Uterus (tissue), 4 donors: ENCODE data around the gene CLDN24. TPM values are rescaled to one million over a fixed set of nuclear protein-coding genes. Genes with fewer than 3 reads are reported as not detected.

Experiments
- DNase-seq, 2 donors: peaks; one replicate each; pipeline ENCODE4 v3.0.0-alpha.2; 2019 to 2020
- H3K27ac ChIP-seq, 2 donors: fragments of 200-600 bp; sonication (generic); 1 replicate in 1 of 2; 2 replicates in 1 of 2; pipeline ENCODE4 v1.5.1; 2016 to 2018
- H3K27me3 ChIP-seq, 2 donors: fragments of 200-600 bp; sonication (generic); one replicate each; pipeline ENCODE4 v1.5.1; 2018 to 2019; ENCODE audit warnings: control low read depth in 1 of 2
- H3K36me3 ChIP-seq, 2 donors: fragments of 200-600 bp; sonication (generic); one replicate each; pipeline ENCODE4 v1.5.1; 2019; ENCODE audit warnings: control low read depth in 1 of 2
- H3K4me1 ChIP-seq, 2 donors: fragments of 200-600 bp; sonication (generic); one replicate each; pipeline ENCODE4 v1.5.1; 2018 to 2019; ENCODE audit warnings: control low read depth in 1 of 2
- H3K4me3 ChIP-seq, 2 donors: fragments of 200-600 bp; sonication (generic); 1 replicate in 1 of 2; 2 replicates in 1 of 2; pipeline ENCODE4 v1.5.1; 2018 to 2019; ENCODE audit warnings: mild to moderate bottlenecking in 1 of 2
- H3K9me3 ChIP-seq, 2 donors: fragments of 200-600 bp; sonication (generic); one replicate each; pipeline ENCODE4 v1.5.1; 2019; ENCODE audit warnings: control low read depth in 1 of 2
- POLR2A ChIP-seq, 2 donors: fragments of 450-650 bp; IDR thresholded peaks; one replicate each; pipeline ENCODE4 v1.6.1; 2016; ENCODE audit warnings: antibody characterized with exemption in 2 of 2, mild to moderate bottlenecking in 1 of 2, moderate library complexity in 1 of 2
- intact Hi-C: fragments of 100-400 bp; cut with DNase I; formaldehyde crosslinking; loops from one replicate; pipeline ENCODE4 v1.15.1; 2023; ENCODE audit warnings: low total_unique reads
- total RNA-seq, 4 donors: library from RNA; depleted of rRNA in 3 of 4; stranded (reverse); fragments of >200 nt in 3 of 4; gene quantifications; one replicate each; pipeline versions ENCODE4 v1.1.0 to v1.2.4, GENCODE V29; 2014 to 2023
- TF ChIP-seq, protein P1 (sequence below), 4 experiments: fragments of 200-600 bp in 2 of 4; fragments of 450-650 bp in 2 of 4; sonication (generic) in 2 of 4; IDR thresholded peaks; one replicate each; pipeline ENCODE4 v1.5.1; 2016 to 2019; ENCODE audit warnings: antibody characterized with exemption in 4 of 4, mild to moderate bottlenecking in 2 of 4, moderate library complexity in 1 of 4
- donor health status: DM: yes; HTN: yes; CAD: no.

Gene CLDN24
- total RNA-seq, 4 donors from 2014 or later: not detected

GRCh38 chr4:183276106-183276505 is 46.1 kb downstream of the CLDN24 start:
- TF ChIP-seq POLR2A (IDR thresholded peaks at IDR 0.05): no peak
- TF ChIP-seq, protein P1, sequence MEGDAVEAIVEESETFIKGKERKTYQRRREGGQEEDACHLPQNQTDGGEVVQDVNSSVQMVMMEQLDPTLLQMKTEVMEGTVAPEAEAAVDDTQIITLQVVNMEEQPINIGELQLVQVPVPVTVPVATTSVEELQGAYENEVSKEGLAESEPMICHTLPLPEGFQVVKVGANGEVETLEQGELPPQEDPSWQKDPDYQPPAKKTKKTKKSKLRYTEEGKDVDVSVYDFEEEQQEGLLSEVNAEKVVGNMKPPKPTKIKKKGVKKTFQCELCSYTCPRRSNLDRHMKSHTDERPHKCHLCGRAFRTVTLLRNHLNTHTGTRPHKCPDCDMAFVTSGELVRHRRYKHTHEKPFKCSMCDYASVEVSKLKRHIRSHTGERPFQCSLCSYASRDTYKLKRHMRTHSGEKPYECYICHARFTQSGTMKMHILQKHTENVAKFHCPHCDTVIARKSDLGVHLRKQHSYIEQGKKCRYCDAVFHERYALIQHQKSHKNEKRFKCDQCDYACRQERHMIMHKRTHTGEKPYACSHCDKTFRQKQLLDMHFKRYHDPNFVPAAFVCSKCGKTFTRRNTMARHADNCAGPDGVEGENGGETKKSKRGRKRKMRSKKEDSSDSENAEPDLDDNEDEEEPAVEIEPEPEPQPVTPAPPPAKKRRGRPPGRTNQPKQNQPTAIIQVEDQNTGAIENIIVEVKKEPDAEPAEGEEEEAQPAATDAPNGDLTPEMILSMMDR (IDR thresholded peaks at IDR 0.05): no peak
- no peak for DNase-seq
- H3K36me3 ChIP-seq: no peaks in the 10 kb centered on the region
- H3K27ac ChIP-seq: no peak overlapping the region
- H3K4me1 ChIP-seq: no peaks in the 10 kb centered on the region
- H3K27me3 ChIP-seq: no peaks in the 10 kb centered on the region
- intact Hi-C loops: no loop called here
- no peak overlapping the region for H3K4me3 ChIP-seq
- H3K9me3 ChIP-seq: peaks cover 0 to 17% of the 10 kb centered on the region in 2 donors

- Histone ChIP-seq H3K9me3 (peaks cover 0 to 17% of the 10 kb centered on the region in 2 donors), H3K27ac (no peak overlapping the region), H3K36me3 (no peaks in the 10 kb centered on the region), H3K4me3 (no peak overlapping the region), H3K27me3 (no peaks in the 10 kb centered on the region), H3K4me1 (no peaks in the 10 kb centered on the region)
- TF ChIP-seq, protein P1 (IDR thresholded peaks at IDR 0.05): no peak
- TF ChIP-seq POLR2A (IDR thresholded peaks at IDR 0.05): no peak
- no peak for DNase-seq
- intact Hi-C loops: no loop called here
Observed at GRCh38 chr4:183272384-183272783, 49.8 kb downstream of the CLDN24 start.

Other genes starting within 250 kb of the CLDN24 start
- gene WWC2, start 223.2 kb downstream of the CLDN24 start, total RNA-seq: 10 to 100 TPM; 26.9 to 45.9 (median 41.4) TPM
- gene CLDN22, start 2.1 kb downstream of the CLDN24 start, total RNA-seq: 1 to 10 TPM in 2 of 4 donors, not detected in 2; 1.0 to 3.5 TPM
- 10 to 100 TPM; 18.5 to 37.1 (median 23.9) TPM for gene CDKN2AIP, start 122.2 kb upstream of the CLDN24 start, total RNA-seq
- 10 to 100 TPM in 2 of 4 donors, 1 to 10 TPM in 2; 3.8 to 16.1 (median 10.0) TPM for gene ING2, start 182.6 kb upstream of the CLDN24 start, total RNA-seq